Stimulated activated CD8-positive, alpha-beta memory T cell treated with anti-CD3 and anti-CD28 coated beads, Interleukin-7, amount 100 ng/mL, for 24 hours (primary cell): Measurements from ENCODE around the gene LAMB3.

Source experiments
- DNase-seq: peaks from one replicate; pipeline ENCODE4 v3.0.0-alpha.2; 2020; ENCODE audit warnings: low read depth

The LAMB3 gene

DNA sequence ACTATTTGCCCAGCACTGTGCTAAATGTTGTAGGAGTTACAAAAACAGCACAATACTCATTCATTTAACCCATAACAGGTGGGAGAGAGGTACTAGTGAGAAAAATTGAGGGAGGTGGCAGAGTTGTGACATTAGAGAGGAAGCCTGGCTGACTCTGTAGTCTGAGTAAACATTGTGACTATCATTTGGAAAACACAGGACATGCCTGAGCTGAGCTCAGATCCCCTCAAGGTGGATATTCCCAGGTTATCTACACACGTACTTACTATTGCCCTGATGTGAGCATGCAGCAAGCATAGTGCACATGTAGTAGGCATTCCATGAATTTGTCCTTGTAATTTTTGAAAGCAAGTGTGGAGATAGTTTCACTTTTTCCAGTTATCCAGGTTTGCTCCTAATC lies 57.8 kb downstream of the LAMB3 start:
- no peak for DNase-seq

- no peak for DNase-seq
These were observed 58.5 kb downstream of the LAMB3 start for GRCh38 chr1:209593747-209594146.

GRCh38 chr1:209590405-209590804 lies 61.8 kb downstream of the LAMB3 start:
- DNase-seq: no peak

GRCh38 chr1:209589863-209590262 lies 62.4 kb downstream of the LAMB3 start:
- DNase-seq: no peak

- DNase-seq: no peak
These were observed 62.8 kb downstream of the LAMB3 start for GRCh38 chr1:209589440-209589839.

- DNase-seq: no peak
These were observed 64.4 kb downstream of the LAMB3 start for GRCh38 chr1:209587789-209588188.

- DNase-seq: no peak
These were observed 65.9 kb downstream of the LAMB3 start for GRCh38 chr1:209586221-209586740.

DNA sequence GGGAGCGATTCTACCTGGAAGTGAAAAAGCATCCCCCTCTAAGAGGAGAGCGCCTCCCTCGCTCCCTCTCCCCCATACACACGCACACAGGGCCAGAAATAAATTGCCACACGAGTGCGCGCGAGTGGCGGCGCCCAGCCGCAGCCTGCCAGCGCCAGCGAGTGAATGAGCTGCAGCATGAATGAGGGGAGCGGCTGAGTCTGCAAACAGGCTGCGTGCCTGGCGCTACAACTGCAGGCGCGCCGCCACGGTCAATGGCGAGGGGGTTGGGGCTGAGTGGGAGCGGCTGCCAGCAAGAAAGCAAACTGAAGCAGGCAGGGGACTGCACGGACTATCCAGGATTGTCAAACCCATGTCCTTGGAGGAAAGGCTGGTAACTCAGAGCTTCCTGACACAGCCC lies 66.6 kb downstream of the LAMB3 start:
- no peak for DNase-seq

GRCh38 chr1:209585197-209585596 lies 67.0 kb downstream of the LAMB3 start:
- DNase-seq: no peak

DNA sequence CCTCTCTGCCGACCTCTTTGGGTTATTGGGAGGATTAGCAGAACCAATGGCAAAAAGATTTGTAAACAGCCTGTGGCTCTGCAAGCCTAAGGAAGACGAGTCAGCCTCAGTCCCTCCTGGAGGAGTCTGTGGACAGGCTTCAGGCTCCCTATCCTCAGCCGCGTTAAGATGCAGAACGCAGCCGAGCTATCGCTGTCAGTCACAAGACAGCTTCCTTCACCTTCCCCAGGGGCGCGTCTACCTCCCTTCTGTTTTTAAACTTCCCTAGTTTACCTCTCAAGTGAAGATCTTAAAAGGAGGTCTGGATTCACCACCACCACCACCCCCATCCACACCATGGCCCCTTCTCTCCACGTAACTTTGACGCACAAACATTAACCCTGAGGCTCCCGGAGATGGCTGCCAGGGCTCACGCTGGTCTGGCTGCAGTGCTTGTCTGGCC lies 68.0 kb downstream of the LAMB3 start:
- no peak for DNase-seq

- no peak for DNase-seq
These were observed 68.8 kb downstream of the LAMB3 start, which contains the start of gene CAMK1G for GRCh38 chr1:209583408-209583807. TSS of gene CAMK1G (plus strand) at chr1:209583714. CDS start at chr1:209594984, 11,270 bp downstream.

DNA sequence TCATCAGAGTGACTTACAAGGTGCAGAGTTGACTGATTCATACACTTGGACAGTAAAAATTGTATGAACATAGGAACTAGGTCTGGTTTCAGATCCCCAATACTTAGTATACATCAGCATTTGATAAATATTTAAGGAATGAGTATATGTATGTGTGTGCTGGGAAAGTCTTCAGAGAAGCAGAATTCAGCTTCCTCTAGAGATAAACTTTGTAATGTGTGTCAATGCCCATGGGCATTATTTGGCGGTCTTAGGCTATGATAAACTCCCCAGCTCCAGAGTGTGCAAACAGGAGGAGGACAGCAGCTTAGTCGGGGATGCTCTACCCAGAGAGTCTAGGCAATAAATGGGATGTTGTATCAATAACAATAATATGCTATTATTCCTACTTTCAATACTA lies 71.6 kb downstream of the LAMB3 start:
- no peak for DNase-seq

GRCh38 chr1:209577346-209577745 lies 74.9 kb downstream of the LAMB3 start:
- DNase-seq: no peak

- peak; percentile 44 for DNase-seq
These were observed 75.6 kb downstream of the LAMB3 start for GRCh38 chr1:209576392-209577197.

- no peak for DNase-seq
These were observed 81.5 kb downstream of the LAMB3 start for GRCh38 chr1:209570743-209571142.

- DNase-seq: peak; percentile 55
These were observed 82.6 kb downstream of the LAMB3 start for GRCh38 chr1:209569455-209570207.

DNA sequence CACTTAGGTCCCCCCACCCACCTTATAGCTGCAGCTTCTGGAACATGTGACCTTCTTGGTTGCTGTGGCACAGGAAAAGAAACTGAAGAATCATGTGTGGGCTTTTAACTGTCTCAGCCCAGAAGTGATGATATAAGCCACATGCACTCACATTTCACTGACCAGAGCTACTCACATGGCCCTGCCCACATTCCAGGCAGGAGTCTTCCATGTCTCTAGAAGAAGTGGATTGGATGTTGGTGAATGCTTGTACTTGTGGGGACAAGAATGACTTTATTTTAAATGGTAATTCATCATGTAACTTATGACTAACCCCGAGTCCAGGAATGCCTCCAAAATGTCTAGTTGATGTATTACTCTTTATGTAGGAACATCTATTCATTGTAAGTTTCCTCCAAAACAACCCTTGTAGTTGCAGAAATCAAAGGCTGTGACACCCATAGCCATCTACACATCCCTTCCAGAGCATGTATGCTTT lies 84.5 kb downstream of the LAMB3 start:
- no peak for DNase-seq

DNA sequence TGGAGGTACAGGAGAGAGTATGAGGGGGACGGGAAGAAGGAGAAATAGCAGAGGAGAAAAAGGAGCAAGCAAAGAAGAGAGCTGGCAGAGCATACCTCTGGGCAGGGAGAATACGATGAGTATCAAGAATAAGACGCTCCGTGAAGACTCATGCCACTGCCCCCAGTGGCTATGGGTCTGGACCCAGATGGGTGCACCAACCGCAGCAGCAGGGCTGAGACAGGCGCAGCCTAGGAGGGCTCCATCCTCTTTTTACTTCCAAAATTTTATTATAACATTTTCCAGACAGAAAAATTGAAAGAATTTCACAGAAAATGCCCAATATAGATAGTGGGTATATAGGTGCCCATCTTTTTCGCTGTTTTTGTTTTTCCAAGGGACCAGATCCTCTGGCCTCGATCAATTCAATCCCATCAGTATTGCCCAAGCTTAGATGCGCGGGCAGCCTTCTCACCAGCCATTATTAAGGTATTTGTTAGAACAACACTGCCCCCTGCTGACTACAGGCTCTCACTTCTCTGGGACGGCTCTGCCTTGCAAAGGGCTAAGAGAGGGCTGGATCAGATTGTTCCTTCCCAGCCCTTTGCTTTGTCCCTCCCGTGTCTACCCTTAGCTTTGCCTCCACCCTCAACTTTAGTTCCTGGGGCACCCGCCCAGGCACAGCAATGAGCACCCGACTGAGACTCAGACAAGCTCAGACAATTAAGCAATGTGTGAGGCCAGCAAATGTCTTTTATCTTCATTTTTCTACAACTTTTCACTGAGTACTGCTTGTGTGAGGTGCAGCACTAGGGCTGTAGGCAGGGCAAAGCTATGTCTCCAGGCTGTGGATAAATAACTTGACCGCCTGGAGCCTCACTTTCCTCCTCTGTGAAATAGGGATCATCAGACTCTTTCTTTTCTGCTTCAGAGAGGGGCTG lies 86.2 kb downstream of the LAMB3 start:
- peak; percentile 44 for DNase-seq
